ENCODE data around the gene IL12RB2.
"Not testable (repeated sequence)": the region's sequence is repeated elsewhere in the genome, so short reads cannot be mapped to it uniquely, and the experiment has no call there.

Gene IL12RB2

DNA sequence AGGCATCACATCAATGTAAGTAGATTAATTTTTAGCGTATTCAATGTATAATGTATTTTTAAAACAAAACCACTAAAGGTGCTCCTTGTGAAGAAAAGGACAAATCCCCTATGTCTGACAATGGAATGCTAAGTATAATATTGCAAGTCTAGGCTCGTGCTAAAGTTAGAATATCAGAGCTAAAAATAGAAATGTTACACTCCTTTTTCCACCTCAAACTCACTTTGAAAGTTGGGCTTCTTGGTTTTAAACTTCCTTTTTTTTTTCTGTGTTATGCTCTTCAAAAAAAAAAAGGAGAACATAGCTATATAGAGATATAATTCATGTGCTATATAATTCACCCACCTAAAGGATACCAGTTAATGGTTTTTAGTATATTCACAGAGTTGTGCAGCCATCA is 126.2 kb downstream of the IL12RB2 start:
- no peak for DNase-seq

- DNase-seq, result no peak
Observed at GRCh38 chr1:67434491-67434890, 126.8 kb downstream of the IL12RB2 start.

DNA sequence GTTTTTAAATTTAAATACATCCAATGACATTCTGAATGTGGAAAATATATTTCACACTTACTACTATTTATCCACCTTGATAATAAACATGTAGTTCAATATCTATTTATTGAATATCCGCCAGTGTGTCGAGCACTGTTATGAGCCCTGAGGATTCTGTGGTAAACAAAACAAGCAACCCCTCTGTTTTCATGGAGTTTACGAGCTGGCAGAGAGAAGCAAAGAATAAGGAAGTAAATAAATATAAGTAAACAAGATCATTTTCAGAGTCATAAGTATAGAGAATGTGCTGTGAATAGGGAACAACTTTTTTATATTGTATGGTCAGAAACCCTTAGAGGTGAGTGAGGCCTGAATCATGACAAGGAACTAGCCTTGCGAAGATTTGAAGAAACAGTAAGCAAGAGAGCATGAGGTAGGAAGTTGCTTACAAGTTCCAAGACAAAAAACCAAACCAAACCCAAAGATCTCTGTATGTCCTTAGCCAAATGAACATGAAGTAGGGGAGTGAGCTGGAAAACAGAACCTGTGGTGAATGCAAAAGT is 128.9 kb downstream of the IL12RB2 start:
- DNase-seq, result no peak

DNA sequence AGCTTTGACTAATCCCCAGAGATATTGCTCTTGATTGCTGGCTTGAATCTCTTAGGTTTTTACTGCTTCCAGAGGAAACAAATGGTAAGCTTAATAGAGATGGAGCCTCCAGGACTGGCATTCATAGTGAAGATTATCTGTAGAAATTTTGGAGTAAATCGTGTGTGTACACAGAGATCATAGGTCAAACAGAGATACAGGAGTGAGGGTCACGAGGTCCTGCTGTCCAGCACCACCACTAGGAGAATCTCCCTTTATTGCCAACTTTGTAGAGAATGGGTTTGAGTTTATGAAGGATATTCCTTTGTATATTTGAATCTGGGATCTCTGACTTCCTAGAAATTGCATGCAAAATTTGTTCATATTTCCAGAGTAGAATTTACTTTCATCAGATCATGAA is 130.3 kb downstream of the IL12RB2 start:
- no peak for DNase-seq

DNA sequence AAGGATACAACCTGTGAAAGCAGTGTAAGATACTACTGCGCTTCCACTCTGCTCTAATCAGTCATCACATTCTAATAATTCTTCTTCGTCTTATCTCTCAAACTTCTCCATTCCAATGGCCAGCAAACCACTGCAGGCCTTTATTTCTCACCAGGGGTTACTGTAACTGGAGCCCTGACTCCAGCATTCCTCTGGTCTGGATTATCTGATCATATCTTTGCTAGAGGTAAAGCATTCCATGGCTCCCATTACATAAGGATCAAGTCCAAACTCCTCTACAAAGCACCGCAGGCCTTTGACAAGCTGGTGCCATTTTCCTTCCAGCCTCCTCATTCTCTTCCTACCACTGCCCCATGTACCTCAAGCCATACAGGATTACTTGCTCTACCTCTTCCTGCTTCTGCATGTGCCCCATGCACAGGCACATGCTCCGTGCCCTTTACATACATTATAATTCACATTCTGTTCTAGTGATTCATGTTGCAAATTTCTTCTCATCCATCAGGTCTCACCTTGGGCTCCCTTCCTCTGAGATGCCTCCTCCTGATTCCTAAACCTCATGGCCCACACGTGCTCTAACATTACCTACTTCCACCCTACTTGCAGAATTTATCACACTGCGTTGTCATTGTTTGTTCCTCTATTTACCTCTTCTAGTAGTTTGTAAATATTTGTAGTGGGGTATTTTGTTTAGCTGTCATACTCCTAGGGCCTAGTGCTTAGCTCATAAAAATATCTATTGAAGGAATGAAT is 131.8 kb downstream of the IL12RB2 start:
- DNase-seq, result no peak

GRCh38 chr1:67440339-67440738 is 132.7 kb downstream of the IL12RB2 start:
- DNase-seq, result no peak

GRCh38 chr1:67441183-67441582 is 133.5 kb downstream of the IL12RB2 start:
- peak in 2 of 4 experiments; percentile 9 to 12 for DNase-seq

GRCh38 chr1:67441739-67442281 is 134.1 kb downstream of the IL12RB2 start:
- no peak for DNase-seq

DNA sequence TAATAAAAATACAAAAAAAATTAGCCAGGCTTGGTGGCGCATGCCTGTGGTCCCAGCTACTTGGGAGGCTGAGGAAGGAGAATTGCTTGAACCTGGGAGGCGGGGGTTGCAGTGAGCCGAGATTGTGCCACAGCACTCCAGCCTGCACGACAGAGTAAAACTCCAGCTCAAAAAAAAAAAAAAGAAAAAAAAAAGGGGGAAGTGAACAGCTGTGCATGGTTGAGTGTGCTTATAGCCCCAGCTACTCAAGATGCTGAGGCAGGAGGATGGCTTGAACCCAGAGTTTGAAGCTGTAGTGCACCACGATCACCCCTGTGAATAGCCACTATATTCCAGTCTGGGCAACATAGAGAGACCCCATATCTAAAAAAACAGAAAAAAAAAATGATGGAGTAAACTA is 138.3 kb downstream of the IL12RB2 start:
- DNase-seq, result not testable (repeated sequence)

All from activated naive CD4-positive, alpha-beta T cell (primary cell).